Endothelial cell of umbilical vein (primary cell): ENCODE measurements around the gene NEDD9.

Source experiments
- POLR2A ChIP-seq: IDR thresholded peaks from 2 replicates; pipeline ENCODE4 v1.6.1; 2012; ENCODE audit warnings: low read depth, mild to moderate bottlenecking, control low read depth, low read length
- TF ChIP-seq, protein P1 (sequence below), 2 donors: IDR thresholded peaks; 1 replicate in 1 of 2; 2 replicates in 1 of 2; pipeline ENCODE4 v1.5.1; 2011; ENCODE audit warnings: low read length in 2 of 2, mild to moderate bottlenecking in 2 of 2, moderate library complexity in 2 of 2, control low read depth in 1 of 2, inconsistent platforms in 1 of 2, low read depth in 1 of 2; ENCODE audit not compliant: insufficient read depth in 1 of 2; ENCODE audit errors: extremely low read depth in 1 of 2

DNA sequence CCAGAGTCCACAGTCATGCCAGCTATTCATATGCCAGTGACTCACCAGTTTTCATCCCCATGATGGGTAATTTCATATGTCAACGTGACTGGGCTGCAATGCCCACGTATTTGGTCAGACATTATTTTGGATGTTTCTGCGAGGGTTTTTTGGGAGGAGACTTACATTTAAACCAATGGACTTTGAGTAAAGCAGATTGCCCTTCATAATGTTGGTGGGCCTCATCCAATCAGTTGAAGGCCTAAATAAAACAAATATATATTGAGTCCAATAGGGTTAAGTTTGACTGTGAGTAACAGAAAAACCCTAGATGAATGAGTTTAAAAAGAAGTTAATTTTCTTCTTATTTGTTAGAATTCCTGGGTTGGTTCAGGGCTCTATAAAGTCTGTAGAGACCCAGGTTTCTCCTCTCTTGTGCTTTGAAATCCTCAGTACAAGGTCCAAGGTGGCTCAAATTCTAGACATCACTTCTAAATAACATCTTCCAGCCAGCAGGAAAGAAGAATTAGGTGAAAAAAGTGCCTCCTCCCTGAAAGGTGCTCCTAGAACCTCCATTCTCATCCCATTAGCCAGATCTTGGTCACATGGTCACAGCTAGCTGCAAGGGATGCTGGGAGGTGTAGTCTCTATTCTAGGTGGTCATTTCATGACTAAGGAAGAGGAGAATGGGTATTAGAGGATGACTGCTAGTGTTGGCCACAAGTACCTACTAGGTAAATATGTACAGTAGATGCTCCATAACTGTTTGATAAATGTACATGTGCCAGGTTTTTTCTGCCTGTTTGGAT, 16.7 kb upstream of the NEDD9 start:
- TF ChIP-seq, protein P1, sequence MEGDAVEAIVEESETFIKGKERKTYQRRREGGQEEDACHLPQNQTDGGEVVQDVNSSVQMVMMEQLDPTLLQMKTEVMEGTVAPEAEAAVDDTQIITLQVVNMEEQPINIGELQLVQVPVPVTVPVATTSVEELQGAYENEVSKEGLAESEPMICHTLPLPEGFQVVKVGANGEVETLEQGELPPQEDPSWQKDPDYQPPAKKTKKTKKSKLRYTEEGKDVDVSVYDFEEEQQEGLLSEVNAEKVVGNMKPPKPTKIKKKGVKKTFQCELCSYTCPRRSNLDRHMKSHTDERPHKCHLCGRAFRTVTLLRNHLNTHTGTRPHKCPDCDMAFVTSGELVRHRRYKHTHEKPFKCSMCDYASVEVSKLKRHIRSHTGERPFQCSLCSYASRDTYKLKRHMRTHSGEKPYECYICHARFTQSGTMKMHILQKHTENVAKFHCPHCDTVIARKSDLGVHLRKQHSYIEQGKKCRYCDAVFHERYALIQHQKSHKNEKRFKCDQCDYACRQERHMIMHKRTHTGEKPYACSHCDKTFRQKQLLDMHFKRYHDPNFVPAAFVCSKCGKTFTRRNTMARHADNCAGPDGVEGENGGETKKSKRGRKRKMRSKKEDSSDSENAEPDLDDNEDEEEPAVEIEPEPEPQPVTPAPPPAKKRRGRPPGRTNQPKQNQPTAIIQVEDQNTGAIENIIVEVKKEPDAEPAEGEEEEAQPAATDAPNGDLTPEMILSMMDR (IDR thresholded peaks at IDR 0.05; ENCODE audit: extremely low read depth in 1 of 2, insufficient read depth in 1 of 2, low read depth in 1 of 2, low read length in 2 of 2) = no peak
- no peak for TF ChIP-seq POLR2A
